Right lobe of liver (tissue), 6 donors: Measurements from ENCODE around the gene LRIT2. TPM values are rescaled to one million over a fixed set of nuclear protein-coding genes. Genes with fewer than 3 reads are reported as not detected.
A peak's percentile ranks its signal among the peaks of the same experiment; 100 is the strongest.

Experiments
- ATAC-seq, 4 donors: fragments of 200-7000 bp; cut with Tn5 transposase; one replicate each; pipeline ENCODE4 v1.9.1; 2020; ENCODE audit warnings: mild to moderate bottlenecking in 4 of 4, moderate library complexity in 4 of 4
- DNase-seq, 3 donors: peaks; one replicate each; pipeline ENCODE4 v3.0.0-alpha.2; 2020
- H3K27ac ChIP-seq, 3 donors: fragments of 200-600 bp; one replicate each; pipeline ENCODE4 v1.8.0; 2022
- H3K27me3 ChIP-seq, 2 donors: fragments of 200-600 bp; one replicate each; pipeline ENCODE4 v1.8.0; 2022
- H3K36me3 ChIP-seq, 4 donors: fragments of 200-600 bp; sonication (generic) in 1 of 4; one replicate each; pipeline versions ENCODE4 v1.5.1 to v1.8.0; 2017 to 2022; ENCODE audit warnings: control low read depth in 1 of 4
- H3K4me1 ChIP-seq, 4 donors: fragments of 200-600 bp; sonication (generic) in 1 of 4; one replicate each; pipeline versions ENCODE4 v1.5.1 to v1.8.0; 2017 to 2022; ENCODE audit warnings: control low read depth in 1 of 4
- H3K4me3 ChIP-seq, 3 donors: fragments of 200-600 bp; one replicate each; pipeline ENCODE4 v1.8.0; 2022
- H3K9me3 ChIP-seq, 4 donors: fragments of 200-600 bp; sonication (generic) in 1 of 4; one replicate each; pipeline versions ENCODE4 v1.5.1 to v1.8.0; 2017 to 2022; ENCODE audit warnings: control low read depth in 1 of 4
- CTCF ChIP-seq, 4 donors: fragments of 200-600 bp in 3 of 4; fragments of 450-650 bp in 1 of 4; IDR thresholded peaks; one replicate each; pipeline versions ENCODE4 v1.5.1 to v1.8.0; 2016 to 2022; ENCODE audit warnings: antibody characterized with exemption in 4 of 4, mild to moderate bottlenecking in 2 of 4
- POLR2A ChIP-seq: fragments of 450-650 bp; IDR thresholded peaks from one replicate; pipeline ENCODE4 v1.6.1; 2017; ENCODE audit warnings: antibody characterized with exemption, mild to moderate bottlenecking
- WGBS: methylation state at CpG from one replicate; pipeline ENCODE4 v1.1.6; 2018; ENCODE audit warnings: low coverage, low lambda C conversion rate; ENCODE audit not compliant: insufficient coverage; ENCODE audit errors: missing lambda C conversion rate; 5-methylcytosine and 5-hydroxymethylcytosine counted together
- intact Hi-C, 2 donors: fragments of 100-400 bp; cut with DNase I; formaldehyde crosslinking; loops; one replicate each; pipeline versions ENCODE4 v1.11.2 to v1.14.1; 2022
- total RNA-seq, 6 experiments: library from RNA; depleted of rRNA in 2 of 6; stranded (reverse); fragments of >200 nt in 2 of 6; fragmentation: NEBNext Ultra II Directional in 3 of 6; extraction: Animal tissue kit (Norgen Biotek cat#: 25700) in 3 of 6; gene quantifications; one replicate each; pipeline versions ENCODE4 v1.1.0 to v1.2.4, GENCODE V29; 2016 to 2023
- donor health status: DM: no; HTN: yes; CAD: no.
- donor health status: DM: no; HTN: no; CAD: no.
- donor health status: DM: no; HTN: no; CAD: no.
- donor health status: DM: no; HTN: yes; CAD: no.
- donor health status: DM: no; HTN: yes; CAD: no.

Gene LRIT2
- total RNA-seq, 6 experiments from 2014 or later = not detected

- H3K4me3 ChIP-seq = no peak overlapping the region
- WGBS = 19% methylated on average over 22 of the region's 35 CpGs
- H3K9me3 ChIP-seq = no peaks in the 10 kb centered on the region
- intact Hi-C loops = no loop called here
- peak in 1 of 3 donors; percentile 40 for DNase-seq
- TF ChIP-seq POLR2A (no peak), CTCF (IDR thresholded peaks at IDR 0.05) (peak; percentile 11 to 43 (median 34))
- no peaks in the 10 kb centered on the region for H3K4me1 ChIP-seq
- peak; percentile 42 to 66 (median 55) for ATAC-seq
- no peaks in the 10 kb centered on the region for H3K27me3 ChIP-seq
- H3K36me3 ChIP-seq = no peaks in the 10 kb centered on the region
- no peak overlapping the region for H3K27ac ChIP-seq
Observed at GRCh38 chr10:84256510-84257342, 31.4 kb upstream of the LRIT2 start.

GRCh38 chr10:84254552-84255478 is 29.5 kb upstream of the LRIT2 start:
- Histone ChIP-seq H3K4me3 (no peak overlapping the region), H3K4me1 (no peaks in the 10 kb centered on the region), H3K9me3 (no peaks in the 10 kb centered on the region), H3K27me3 (no peaks in the 10 kb centered on the region), H3K36me3 (no peaks in the 10 kb centered on the region), H3K27ac (no peak overlapping the region)
- DNase-seq = no peak
- ATAC-seq = no peak
- 61% methylated on average over 9 of the region's 10 CpGs for WGBS
- intact Hi-C loops = no loop called here
- TF ChIP-seq CTCF (IDR thresholded peaks at IDR 0.05) = no peak
- TF ChIP-seq POLR2A = no peak

- Histone ChIP-seq H3K27me3 (no peaks in the 10 kb centered on the region), H3K4me1 (no peaks in the 10 kb centered on the region), H3K27ac (no peak overlapping the region), H3K36me3 (no peaks in the 10 kb centered on the region), H3K9me3 (no peaks in the 10 kb centered on the region), H3K4me3 (no peak overlapping the region)
- no peak for ATAC-seq
- TF ChIP-seq POLR2A = no peak
- intact Hi-C loops = no loop called here
- 25% methylated on average over 1 of the region's 12 CpGs for WGBS
- no peak for DNase-seq
Observed at GRCh38 chr10:84248794-84249193, 23.4 kb upstream of the LRIT2 start.

- no peak overlapping the region for H3K27ac ChIP-seq
- H3K4me3 ChIP-seq = no peak overlapping the region
- no peaks in the 10 kb centered on the region for H3K9me3 ChIP-seq
- ATAC-seq (no peak), DNase-seq (no peak)
- no peaks in the 10 kb centered on the region for H3K27me3 ChIP-seq
- TF ChIP-seq CTCF (IDR thresholded peaks at IDR 0.05) = no peak
- TF ChIP-seq POLR2A = no peak
- WGBS = 81% methylated on average over 4 of the region's 6 CpGs
- no peaks in the 10 kb centered on the region for H3K36me3 ChIP-seq
- intact Hi-C loops = no loop called here
- H3K4me1 ChIP-seq = no peaks in the 10 kb centered on the region
Observed at GRCh38 chr10:84247496-84247895, 22.2 kb upstream of the LRIT2 start.
